CD14-positive monocyte (primary cell): ENCODE measurements around the gene ZNF621. TPM values are rescaled to one million over a fixed set of nuclear protein-coding genes. Genes with fewer than 3 reads are reported as not detected.

Source experiments
- DNase-seq, 3 donors: peaks; one replicate each; pipeline ENCODE4 v3.0.0-alpha.2; 2011 to 2022
- H2AFZ ChIP-seq: 2 replicates; pipeline ENCODE4 v1.6.0; 2012; ENCODE audit warnings: mild to moderate bottlenecking, low read depth, low read length, inconsistent platforms; ENCODE audit not compliant: insufficient read depth, poor library complexity, severe bottlenecking
- H3K27ac ChIP-seq, 2 donors: 1 replicate in 1 of 2; 2 replicates in 1 of 2; pipeline ENCODE4 v1.5.1; 2012 to 2013; ENCODE audit warnings: low read length in 2 of 2, control low read depth in 1 of 2, inconsistent platforms in 1 of 2, low read depth in 1 of 2, mild to moderate bottlenecking in 1 of 2
- H3K27me3 ChIP-seq, 2 donors: one replicate each; pipeline versions ENCODE4 v1.6.0 to v1.6.1; 2011 to 2013; ENCODE audit warnings: low read length in 2 of 2; ENCODE audit not compliant: control insufficient read depth in 2 of 2, insufficient read depth in 2 of 2
- H3K36me3 ChIP-seq, 2 donors: replicated peaks in 1 of 2; 1 replicate in 1 of 2; 2 replicates in 1 of 2; pipeline versions ENCODE4 v1.5.1 to v1.6.1; 2012 to 2013; ENCODE audit warnings: low read length in 2 of 2, control low read depth in 1 of 2, inconsistent platforms in 1 of 2, mild to moderate bottlenecking in 1 of 2; ENCODE audit not compliant: insufficient read depth in 2 of 2, control insufficient read depth in 1 of 2
- H3K4me1 ChIP-seq, 2 donors: 1 replicate in 1 of 2; 2 replicates in 1 of 2; pipeline versions ENCODE4 v1.5.1 to v1.6.1; 2012 to 2013; ENCODE audit warnings: low read length in 2 of 2, control low read depth in 1 of 2, inconsistent platforms in 1 of 2, mild to moderate bottlenecking in 1 of 2, moderate library complexity in 1 of 2; ENCODE audit not compliant: insufficient read depth in 2 of 2, control insufficient read depth in 1 of 2
- H3K4me2 ChIP-seq: replicated peaks from 2 replicates; pipeline ENCODE3; 2012; ENCODE audit warnings: low read length, moderate library complexity, mild to moderate bottlenecking; ENCODE audit not compliant: poor library complexity, severe bottlenecking; ENCODE audit errors: extremely low read depth
- H3K4me3 ChIP-seq, 3 experiments: fragments of 200-600 bp in 1 of 3; sonication (generic) in 1 of 3; replicated peaks in 1 of 3; 1 replicate in 2 of 3; 2 replicates in 1 of 3; pipeline ENCODE4 v1.5.1; 2011 to 2013; ENCODE audit warnings: low read length in 3 of 3, mild to moderate bottlenecking in 3 of 3, control low read depth in 2 of 3, low read depth in 2 of 3, inconsistent platforms in 1 of 3, moderate library complexity in 1 of 3
- H3K79me2 ChIP-seq: 2 replicates; pipeline ENCODE4 v1.6.0; 2012; ENCODE audit warnings: mild to moderate bottlenecking, control low read depth, inconsistent platforms, low read length, moderate library complexity; ENCODE audit not compliant: insufficient read depth
- H3K9ac ChIP-seq: 2 replicates; pipeline ENCODE4 v1.6.0; 2017; ENCODE audit warnings: low read length, mild to moderate bottlenecking; ENCODE audit not compliant: insufficient read depth, poor library complexity, severe bottlenecking
- H3K9me3 ChIP-seq, 2 donors: replicated peaks in 1 of 2; 1 replicate in 1 of 2; 2 replicates in 1 of 2; pipeline versions ENCODE4 v1.5.1 to v1.6.1; 2012 to 2013; ENCODE audit warnings: low read length in 2 of 2, control low read depth in 1 of 2; ENCODE audit not compliant: control insufficient read depth in 1 of 2, insufficient read depth in 1 of 2
- H4K20me1 ChIP-seq: 2 replicates; pipeline ENCODE4 v1.6.0; 2012; ENCODE audit warnings: mild to moderate bottlenecking, low read length, control low read depth, moderate library complexity; ENCODE audit not compliant: insufficient read depth
- H3K27ac Mint-ChIP-seq, 7 donors: one replicate each; pipeline ENCODE4 v1.8.0; 2020; ENCODE audit warnings: mild to moderate bottlenecking in 7 of 7, mixed read lengths in 7 of 7, moderate library complexity in 6 of 7, inconsistent platforms in 2 of 7
- H3K27me3 Mint-ChIP-seq, 3 donors: one replicate each; pipeline ENCODE4 v1.8.0; 2021 to 2022; ENCODE audit warnings: low read depth in 3 of 3, mild to moderate bottlenecking in 3 of 3, mixed read lengths in 3 of 3, moderate library complexity in 3 of 3, inconsistent platforms in 1 of 3
- H3K36me3 Mint-ChIP-seq, 2 donors: one replicate each; pipeline ENCODE4 v1.8.0; 2020; ENCODE audit warnings: mixed read lengths in 2 of 2, inconsistent platforms in 1 of 2, mild to moderate bottlenecking in 1 of 2
- H3K4me1 Mint-ChIP-seq: one replicate; pipeline ENCODE4 v1.8.0; 2020; ENCODE audit warnings: mild to moderate bottlenecking, mixed read lengths
- H3K4me3 Mint-ChIP-seq, 2 donors: one replicate each; pipeline ENCODE4 v1.8.0; 2020; ENCODE audit warnings: mild to moderate bottlenecking in 2 of 2, mixed read lengths in 2 of 2, moderate library complexity in 1 of 2
- H3K9me3 Mint-ChIP-seq, 7 donors: one replicate each; pipeline ENCODE4 v1.8.0; 2020 to 2022; ENCODE audit warnings: mixed read lengths in 7 of 7, mild to moderate bottlenecking in 6 of 7, moderate library complexity in 6 of 7, inconsistent platforms in 2 of 7
- CTCF ChIP-seq: fragments of 200-600 bp; IDR thresholded peaks from one replicate; pipeline ENCODE4 v1.8.0; 2022; ENCODE audit warnings: antibody characterized with exemption, mild to moderate bottlenecking
- WGBS: methylation state at CpG from one replicate; pipeline ENCODE4 v1.1.5; 2013; ENCODE audit warnings: missing lambda C conversion rate; ENCODE audit not compliant: insufficient coverage; 5-methylcytosine and 5-hydroxymethylcytosine counted together
- intact Hi-C, 2 donors: fragments of 100-400 bp; cut with micrococcal nuclease; formaldehyde crosslinking; loops; one replicate each; pipeline versions ENCODE4 v1.15.0 to v1.15.1; 2023
- polyA plus RNA-seq, 3 donors: library from polyadenylated mRNA; depleted of rRNA in 1 of 3; unstranded in 2 of 3; stranded (reverse) in 1 of 3; fragments of 300-500 nt in 2 of 3; fragments of >200 nt in 1 of 3; fragmentation: Illumina TruSeq in 2 of 3; gene quantifications; 1 replicate in 2 of 3; 2 replicates in 1 of 3; pipeline ENCODE4 v1.2.3, GENCODE V29; 2012 to 2021

Gene ZNF621
- polyA plus RNA-seq, 3 donors: 1.1 to 12.2 (median 2.0) TPM

GRCh38 chr3:40524222-40524567, 565 bp upstream of the ZNF621 start:
- DNase-seq: no peak
- no peaks in the 10 kb centered on the region for H3K9me3 ChIP-seq
- peaks cover 14 to 21% of the 10 kb centered on the region in 2 donors for H3K4me1 ChIP-seq
- peak overlapping the region; percentile 91 to 97 for H3K4me3 Mint-ChIP-seq
- peaks cover 24% of the 10 kb centered on the region for H3K4me1 Mint-ChIP-seq
- peaks cover 26 to 27% of the 10 kb centered on the region in 2 donors for H3K36me3 Mint-ChIP-seq
- H3K9me3 Mint-ChIP-seq: peaks cover 0 to 3% (median 0%) of the 10 kb centered on the region in 7 donors
- peaks cover 24% of the 10 kb centered on the region for H3K79me2 ChIP-seq
- peak overlapping the region; percentile 95 for H3K9ac ChIP-seq
- no peak for TF ChIP-seq CTCF
- WGBS: 43% methylated on average over 3 of the region's 5 CpGs
- H3K4me2 ChIP-seq: peak overlapping the region; percentile 91
- peaks cover 0 to 3% (median 2%) of the 10 kb centered on the region in 3 donors for H3K27me3 Mint-ChIP-seq
- peak overlapping the region; percentile 59 to 95 (median 92) for H3K4me3 ChIP-seq
- H3K27ac ChIP-seq: peak overlapping the region; percentile 52 to 96
- no peaks in the 10 kb centered on the region for H4K20me1 ChIP-seq
- peaks cover 8 to 15% of the 10 kb centered on the region in 2 donors for H3K36me3 ChIP-seq
- H3K27me3 ChIP-seq: no peaks in the 10 kb centered on the region
- peak overlapping the region in 6 of 7 donors; percentile 52 to 93 (median 68) for H3K27ac Mint-ChIP-seq
- H2AFZ ChIP-seq: peak overlapping the region; percentile 99
- intact Hi-C loops: loop anchor here in 1 of 2 donors (10.0 kb wide), 1 partner anchor 49 kb away; the partner anchor contains the start of gene ZNF619

- Histone ChIP-seq H2AFZ (no peak overlapping the region), H3K27me3 (no peaks in the 10 kb centered on the region), H3K4me2 (no peak overlapping the region), H3K36me3 (peaks cover 50 to 57% of the 10 kb centered on the region in 2 donors), H3K9ac (no peak overlapping the region), H3K4me1 (peaks cover 14 to 21% of the 10 kb centered on the region in 2 donors), H3K79me2 (peaks cover 24% of the 10 kb centered on the region), H3K27ac (no peak overlapping the region), H3K9me3 (peaks cover 19 to 22% of the 10 kb centered on the region in 2 donors), H3K4me3 (no peak overlapping the region), H4K20me1 (no peaks in the 10 kb centered on the region)
- intact Hi-C loops: loop anchor here in 1 of 2 donors (10.0 kb wide), 1 partner anchor 54 kb away; the partner anchor contains the start of gene ZNF619
- H3K4me3 Mint-ChIP-seq: no peak overlapping the region
- TF ChIP-seq CTCF: no peak
- H3K27ac Mint-ChIP-seq: no peak overlapping the region
- DNase-seq: no peak
- no peaks in the 10 kb centered on the region for H3K27me3 Mint-ChIP-seq
- H3K9me3 Mint-ChIP-seq: peaks cover 21 to 30% (median 27%) of the 10 kb centered on the region in 7 donors
- peaks cover 66 to 69% of the 10 kb centered on the region in 2 donors for H3K36me3 Mint-ChIP-seq
- 100% methylated on average over 2 of the region's 3 CpGs for WGBS
- peaks cover 26% of the 10 kb centered on the region for H3K4me1 Mint-ChIP-seq
These were observed 3.7 kb downstream of the ZNF621 start for GRCh38 chr3:40528426-40528825.
